ENCODE results near the gene PDCD6IP.

PDCD6IP gene

GRCh38 chr3:33892655-33893054 is 94.2 kb downstream of the PDCD6IP start:
- no peak for DNase-seq (ENCODE audit: low read depth)

GRCh38 chr3:33895658-33896057 is 97.2 kb downstream of the PDCD6IP start:
- DNase-seq (ENCODE audit: low read depth) = no peak

GRCh38 chr3:33897306-33897705 is 98.9 kb downstream of the PDCD6IP start:
- no peak for DNase-seq (ENCODE audit: low read depth)

GRCh38 chr3:33898901-33899300 is 100.5 kb downstream of the PDCD6IP start:
- DNase-seq (ENCODE audit: low read depth) = no peak

GRCh38 chr3:33900440-33900808 is 102.0 kb downstream of the PDCD6IP start:
- DNase-seq (ENCODE audit: low read depth) = no peak

- no peak for DNase-seq (ENCODE audit: low read depth)
Measured at GRCh38 chr3:33900809-33901505, 102.5 kb downstream of the PDCD6IP start.

GRCh38 chr3:33901862-33902563 is 103.6 kb downstream of the PDCD6IP start:
- DNase-seq (ENCODE audit: low read depth) = no peak

- no peak for DNase-seq (ENCODE audit: low read depth)
Measured at GRCh38 chr3:33904730-33905129, 106.3 kb downstream of the PDCD6IP start.

GRCh38 chr3:33908250-33908851 is 109.9 kb downstream of the PDCD6IP start:
- no peak for DNase-seq (ENCODE audit: low read depth)

GRCh38 chr3:33909547-33909946 is 111.1 kb downstream of the PDCD6IP start:
- no peak for DNase-seq (ENCODE audit: low read depth)

GRCh38 chr3:33910031-33910430 is 111.6 kb downstream of the PDCD6IP start:
- no peak for DNase-seq (ENCODE audit: low read depth)

GRCh38 chr3:33911525-33912322 is 113.3 kb downstream of the PDCD6IP start:
- no peak for DNase-seq (ENCODE audit: low read depth)

GRCh38 chr3:33914212-33914611 is 115.8 kb downstream of the PDCD6IP start:
- DNase-seq (ENCODE audit: low read depth) = no peak

- DNase-seq (ENCODE audit: low read depth) = no peak
Measured at GRCh38 chr3:33914731-33915379, 116.4 kb downstream of the PDCD6IP start.

GRCh38 chr3:33915796-33916546 is 117.5 kb downstream of the PDCD6IP start:
- DNase-seq (ENCODE audit: low read depth) = no peak

GRCh38 chr3:33918126-33918756 is 119.8 kb downstream of the PDCD6IP start:
- DNase-seq (ENCODE audit: low read depth) = no peak

Measured in activated T-cell treated with anti-CD3 and anti-CD28 coated beads for 24 hours (primary cell).